HUES6 (cell line): ENCODE data around the gene SERPINA5.

Source experiments
- H3K27ac ChIP-seq: 2 replicates; pipeline ENCODE4 v1.7.0; 2013; ENCODE audit warnings: low read depth, mild to moderate bottlenecking, low read length, inconsistent platforms
- H3K27me3 ChIP-seq: 2 replicates; pipeline ENCODE4 v1.6.1; 2013; ENCODE audit warnings: low read length; ENCODE audit not compliant: control insufficient read depth, insufficient read depth
- H3K36me3 ChIP-seq: 2 replicates; pipeline ENCODE4 v1.6.1; 2013; ENCODE audit warnings: low read length; ENCODE audit not compliant: control insufficient read depth, insufficient read depth
- H3K4me1 ChIP-seq: 2 replicates; pipeline ENCODE4 v1.6.1; 2013; ENCODE audit warnings: low read length; ENCODE audit not compliant: control insufficient read depth, insufficient read depth
- H3K4me3 ChIP-seq: 2 replicates; pipeline ENCODE4 v1.5.1; 2013; ENCODE audit warnings: low read depth, low read length
- H3K9ac ChIP-seq: one replicate; pipeline ENCODE4 v1.6.1; 2013; ENCODE audit warnings: mild to moderate bottlenecking, low read length
- H3K9me3 ChIP-seq: 2 replicates; pipeline ENCODE4 v1.6.1; 2013; ENCODE audit warnings: low read depth, low read length; ENCODE audit not compliant: control insufficient read depth, insufficient read depth

SERPINA5 gene

GRCh38 chr14:94594441-94594840 is 13.2 kb downstream of the SERPINA5 start:
- Histone ChIP-seq H3K27ac (no peak overlapping the region), H3K9ac (no peak overlapping the region), H3K4me1 (peaks cover 11% of the 10 kb centered on the region), H3K4me3 (no peak overlapping the region), H3K9me3 (peaks cover 3% of the 10 kb centered on the region; the same call in 1 of the 2 replicates), H3K27me3 (no peaks in the 10 kb centered on the region), H3K36me3 (no peaks in the 10 kb centered on the region)

- H3K9ac ChIP-seq, result no peak overlapping the region
- no peaks in the 10 kb centered on the region for H3K27me3 ChIP-seq
- peaks cover 15% of the 10 kb centered on the region for H3K4me1 ChIP-seq
- H3K4me3 ChIP-seq, result no peak overlapping the region
- H3K27ac ChIP-seq, result no peak overlapping the region
- no peaks in the 10 kb centered on the region for H3K36me3 ChIP-seq
- peaks cover under 1% of the 10 kb centered on the region; the same call in 1 of the 2 replicates for H3K9me3 ChIP-seq
Measured at GRCh38 chr14:94595912-94596311, 14.7 kb downstream of the SERPINA5 start.

GRCh38 chr14:94596361-94596760 is 15.1 kb downstream of the SERPINA5 start:
- Histone ChIP-seq H3K4me1 (peaks cover 15% of the 10 kb centered on the region), H3K9ac (no peak overlapping the region), H3K27me3 (no peaks in the 10 kb centered on the region), H3K9me3 (no peaks in the 10 kb centered on the region), H3K4me3 (no peak overlapping the region), H3K27ac (no peak overlapping the region), H3K36me3 (no peaks in the 10 kb centered on the region)

GRCh38 chr14:94597788-94598187 is 16.6 kb downstream of the SERPINA5 start:
- peaks cover 21% of the 10 kb centered on the region for H3K4me1 ChIP-seq
- H3K9ac ChIP-seq, result no peak overlapping the region
- H3K4me3 ChIP-seq, result no peak overlapping the region
- H3K36me3 ChIP-seq, result no peaks in the 10 kb centered on the region
- H3K27me3 ChIP-seq, result no peaks in the 10 kb centered on the region
- no peaks in the 10 kb centered on the region for H3K9me3 ChIP-seq
- H3K27ac ChIP-seq, result no peak overlapping the region

- Histone ChIP-seq H3K27ac (no peak overlapping the region), H3K4me1 (peaks cover 21% of the 10 kb centered on the region), H3K9ac (no peak overlapping the region)
Measured at GRCh38 chr14:94598506-94598815, 17.2 kb downstream of the SERPINA5 start.

GRCh38 chr14:94598816-94599655 is 17.8 kb downstream of the SERPINA5 start:
- no peaks in the 10 kb centered on the region for H3K36me3 ChIP-seq
- no peak overlapping the region for H3K27ac ChIP-seq
- no peaks in the 10 kb centered on the region for H3K9me3 ChIP-seq
- no peaks in the 10 kb centered on the region for H3K27me3 ChIP-seq
- peaks cover 21% of the 10 kb centered on the region for H3K4me1 ChIP-seq
- peak overlapping the region; percentile 24 for H3K9ac ChIP-seq
- H3K4me3 ChIP-seq, result no peak overlapping the region

More at GRCh38 chr14:94598506-94598815, 17.2 kb downstream of the SERPINA5 start:
- no peak overlapping the region for H3K4me3 ChIP-seq
- H3K27me3 ChIP-seq, result no peaks in the 10 kb centered on the region
- no peaks in the 10 kb centered on the region for H3K9me3 ChIP-seq
- no peaks in the 10 kb centered on the region for H3K36me3 ChIP-seq

- Histone ChIP-seq H3K27me3 (no peaks in the 10 kb centered on the region), H3K4me1 (peaks cover 21% of the 10 kb centered on the region), H3K4me3 (no peak overlapping the region), H3K9me3 (no peaks in the 10 kb centered on the region), H3K27ac (no peak overlapping the region), H3K36me3 (no peaks in the 10 kb centered on the region), H3K9ac (no peak overlapping the region)
Measured at GRCh38 chr14:94599656-94600004, 18.4 kb downstream of the SERPINA5 start.

GRCh38 chr14:94600148-94600545 is 18.9 kb downstream of the SERPINA5 start:
- no peak overlapping the region for H3K4me3 ChIP-seq
- peaks cover 21% of the 10 kb centered on the region for H3K4me1 ChIP-seq
- H3K27me3 ChIP-seq, result no peaks in the 10 kb centered on the region
- H3K36me3 ChIP-seq, result no peaks in the 10 kb centered on the region
- H3K9me3 ChIP-seq, result no peaks in the 10 kb centered on the region
- H3K27ac ChIP-seq, result no peak overlapping the region
- no peak overlapping the region for H3K9ac ChIP-seq

- H3K36me3 ChIP-seq, result no peaks in the 10 kb centered on the region
- peak overlapping the region; percentile 2 for H3K9ac ChIP-seq
- no peaks in the 10 kb centered on the region for H3K27me3 ChIP-seq
- H3K4me3 ChIP-seq, result no peak overlapping the region
- H3K9me3 ChIP-seq, result no peaks in the 10 kb centered on the region
- H3K4me1 ChIP-seq, result peaks cover 21% of the 10 kb centered on the region
- no peak overlapping the region for H3K27ac ChIP-seq
Measured at GRCh38 chr14:94601884-94602391, 20.7 kb downstream of the SERPINA5 start.

GRCh38 chr14:94602722-94603121 is 21.5 kb downstream of the SERPINA5 start:
- Histone ChIP-seq H3K27me3 (no peaks in the 10 kb centered on the region), H3K4me1 (peaks cover 21% of the 10 kb centered on the region), H3K27ac (no peak overlapping the region), H3K9ac (no peak overlapping the region), H3K9me3 (no peaks in the 10 kb centered on the region), H3K4me3 (no peak overlapping the region), H3K36me3 (no peaks in the 10 kb centered on the region)

- no peaks in the 10 kb centered on the region for H3K36me3 ChIP-seq
- H3K9ac ChIP-seq, result no peak overlapping the region
- peaks cover 5% of the 10 kb centered on the region; the same call in 1 of the 2 replicates for H3K4me1 ChIP-seq
- H3K27me3 ChIP-seq, result no peaks in the 10 kb centered on the region
- H3K4me3 ChIP-seq, result no peak overlapping the region
- no peaks in the 10 kb centered on the region for H3K9me3 ChIP-seq
- no peak overlapping the region for H3K27ac ChIP-seq
Measured at GRCh38 chr14:94605361-94605760, 24.1 kb downstream of the SERPINA5 start.
